ENCODE data around the gene NPC1L1.

Gene NPC1L1

DNA sequence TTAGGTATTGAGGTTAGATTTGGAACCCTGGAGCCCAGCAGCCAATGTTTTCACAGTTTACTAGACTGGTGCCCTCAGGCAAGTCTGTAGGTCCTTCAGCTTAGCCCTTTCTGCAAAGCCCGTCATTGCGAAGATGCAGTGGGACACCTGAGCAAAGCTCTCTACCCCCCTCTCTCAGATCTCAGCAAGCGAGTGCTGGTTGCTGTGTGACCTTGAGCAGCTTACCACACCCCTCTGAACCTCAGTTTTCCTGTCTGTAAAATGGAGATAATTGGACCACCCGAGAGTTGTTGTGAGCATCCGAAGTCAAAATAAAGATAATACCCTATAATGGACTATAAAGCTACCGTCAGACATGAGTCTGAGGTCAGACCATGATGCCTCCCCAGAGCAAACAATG lies 3.7 kb downstream of the NPC1L1 start:
- no peak for DNase-seq (ENCODE audit: low spot score)

DNA sequence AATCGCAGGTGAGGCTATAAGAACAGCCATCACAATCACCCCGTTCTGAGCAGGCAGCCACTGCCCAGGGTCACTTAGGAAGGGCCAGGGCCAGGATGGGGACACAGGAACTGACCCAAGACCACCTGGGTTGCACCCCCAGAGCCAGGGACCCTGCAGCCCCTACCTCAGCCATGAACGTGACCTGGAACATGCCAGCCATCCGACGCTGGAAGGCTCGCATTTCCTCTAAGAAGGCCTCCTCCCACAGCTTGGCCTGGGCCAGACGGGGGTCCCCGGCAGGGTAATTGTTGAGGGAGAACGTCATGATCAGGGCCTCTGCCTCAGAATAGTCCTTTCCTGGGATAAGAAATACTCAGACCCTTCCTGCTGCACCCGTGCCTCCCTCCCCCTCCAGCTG lies 5.0 kb downstream of the NPC1L1 start:
- no peak for DNase-seq (ENCODE audit: low spot score)

DNA sequence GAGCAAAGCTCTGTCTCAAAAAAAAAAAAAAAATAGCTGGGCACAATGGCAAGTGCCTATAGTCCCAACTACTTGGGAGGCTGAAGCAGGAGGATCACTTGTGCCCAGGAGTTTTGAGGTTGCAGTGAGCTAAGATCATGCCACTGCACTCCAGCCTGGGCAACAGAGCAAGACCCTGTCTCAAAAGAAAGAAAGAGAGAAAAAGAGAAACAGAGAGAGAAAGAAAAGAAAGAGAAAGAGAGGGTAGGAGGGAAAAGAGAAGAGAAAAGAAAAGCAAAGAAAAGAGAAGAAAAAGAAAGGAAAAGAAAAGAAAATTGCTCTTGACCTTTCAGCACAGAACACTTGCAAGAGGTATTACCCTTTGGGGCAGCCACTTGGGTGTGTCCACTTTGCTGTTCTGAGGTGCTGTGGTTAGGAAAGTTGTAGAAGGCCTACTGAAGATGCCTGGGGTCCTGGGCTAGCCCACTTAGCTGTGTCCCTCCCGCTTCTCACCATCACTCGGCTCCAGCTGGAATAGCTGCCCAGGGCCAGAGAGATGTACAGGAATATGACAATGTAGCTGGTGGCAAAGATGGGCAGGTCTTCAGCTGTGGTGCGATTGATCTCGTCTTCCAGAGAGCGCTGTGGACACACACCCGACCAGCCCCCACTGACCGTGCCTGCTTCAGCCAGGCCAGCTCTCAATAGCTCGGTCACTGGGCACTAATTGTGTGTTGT lies 5.6 kb downstream of the NPC1L1 start:
- DNase-seq (ENCODE audit: low spot score), result no peak

DNA sequence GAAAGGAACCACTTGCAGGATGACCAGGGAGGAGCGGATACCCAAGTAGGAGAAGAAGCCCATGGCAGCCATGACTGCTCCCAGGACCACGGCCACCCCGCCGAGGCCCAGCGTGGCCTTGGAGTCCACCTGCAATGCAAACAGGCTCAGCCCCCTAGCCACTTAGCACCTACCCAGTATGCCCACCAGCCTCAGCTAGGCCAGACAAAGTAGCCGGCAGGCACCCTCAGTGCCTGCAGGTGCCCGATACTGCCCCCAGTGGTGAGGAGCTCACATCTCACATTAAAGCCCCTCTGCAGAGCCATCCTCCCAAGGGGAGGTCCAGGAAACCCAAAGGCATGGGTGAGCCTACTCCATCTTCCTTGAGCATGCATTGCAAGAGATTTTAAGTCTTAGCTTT lies 6.6 kb downstream of the NPC1L1 start:
- no peak for DNase-seq (ENCODE audit: low spot score)

DNA sequence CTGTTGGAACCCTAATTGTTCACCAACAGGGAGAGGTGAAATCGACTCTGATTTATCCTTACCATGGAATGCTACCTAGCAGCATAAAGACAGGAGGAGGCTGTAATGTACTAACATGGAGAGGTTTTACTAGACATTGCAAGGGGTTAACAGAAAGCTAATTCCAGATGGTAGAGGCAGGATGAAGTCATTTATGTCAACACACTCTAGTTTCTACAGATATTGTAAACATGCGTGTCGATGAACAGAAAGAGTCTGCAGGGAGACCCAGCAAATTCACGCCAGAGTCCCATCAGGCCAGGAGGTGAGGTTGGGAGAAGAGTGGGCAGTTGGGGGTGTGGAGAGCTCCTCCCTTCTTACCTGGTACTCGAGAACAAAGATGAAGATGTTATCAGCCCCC lies 7.0 kb downstream of the NPC1L1 start:
- DNase-seq (ENCODE audit: low spot score), result no peak

DNA sequence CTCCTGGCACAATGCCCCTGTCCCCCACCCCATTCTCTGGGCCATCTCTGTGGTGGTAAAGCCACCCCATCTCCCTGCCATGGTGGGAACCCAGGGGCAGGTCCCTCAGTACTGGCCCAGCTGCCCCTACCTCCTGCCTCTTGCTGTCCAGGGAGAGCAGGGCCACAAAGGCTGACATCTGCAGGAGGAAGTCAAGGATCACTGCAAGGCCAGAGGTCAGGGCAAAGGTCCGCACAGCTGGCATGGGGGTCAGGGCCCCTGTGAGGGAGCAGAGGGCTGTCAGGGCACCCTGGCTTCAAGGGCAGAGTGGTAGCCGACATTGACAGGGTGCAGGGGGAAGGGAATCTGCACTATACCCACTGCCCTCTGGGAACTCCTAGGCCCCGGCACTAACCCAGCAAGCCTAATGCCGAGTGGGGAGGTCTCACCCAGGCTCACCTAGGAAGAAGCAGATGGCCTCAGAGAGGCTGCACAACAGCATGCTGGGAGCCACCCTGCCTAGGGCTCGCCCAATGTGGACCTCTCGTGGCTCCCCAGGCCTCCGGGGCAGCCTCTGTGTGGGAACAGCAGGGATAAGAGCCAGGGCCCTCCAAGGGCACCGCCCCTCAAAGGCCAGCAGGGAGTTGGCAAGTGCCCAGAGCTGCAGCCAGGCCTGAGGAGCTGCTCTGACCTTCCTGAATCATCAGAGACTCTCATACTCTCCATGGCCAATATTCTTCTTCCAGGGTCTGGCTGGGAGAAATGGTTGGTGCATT lies 7.7 kb downstream of the NPC1L1 start:
- DNase-seq (ENCODE audit: low spot score), result no peak

DNA sequence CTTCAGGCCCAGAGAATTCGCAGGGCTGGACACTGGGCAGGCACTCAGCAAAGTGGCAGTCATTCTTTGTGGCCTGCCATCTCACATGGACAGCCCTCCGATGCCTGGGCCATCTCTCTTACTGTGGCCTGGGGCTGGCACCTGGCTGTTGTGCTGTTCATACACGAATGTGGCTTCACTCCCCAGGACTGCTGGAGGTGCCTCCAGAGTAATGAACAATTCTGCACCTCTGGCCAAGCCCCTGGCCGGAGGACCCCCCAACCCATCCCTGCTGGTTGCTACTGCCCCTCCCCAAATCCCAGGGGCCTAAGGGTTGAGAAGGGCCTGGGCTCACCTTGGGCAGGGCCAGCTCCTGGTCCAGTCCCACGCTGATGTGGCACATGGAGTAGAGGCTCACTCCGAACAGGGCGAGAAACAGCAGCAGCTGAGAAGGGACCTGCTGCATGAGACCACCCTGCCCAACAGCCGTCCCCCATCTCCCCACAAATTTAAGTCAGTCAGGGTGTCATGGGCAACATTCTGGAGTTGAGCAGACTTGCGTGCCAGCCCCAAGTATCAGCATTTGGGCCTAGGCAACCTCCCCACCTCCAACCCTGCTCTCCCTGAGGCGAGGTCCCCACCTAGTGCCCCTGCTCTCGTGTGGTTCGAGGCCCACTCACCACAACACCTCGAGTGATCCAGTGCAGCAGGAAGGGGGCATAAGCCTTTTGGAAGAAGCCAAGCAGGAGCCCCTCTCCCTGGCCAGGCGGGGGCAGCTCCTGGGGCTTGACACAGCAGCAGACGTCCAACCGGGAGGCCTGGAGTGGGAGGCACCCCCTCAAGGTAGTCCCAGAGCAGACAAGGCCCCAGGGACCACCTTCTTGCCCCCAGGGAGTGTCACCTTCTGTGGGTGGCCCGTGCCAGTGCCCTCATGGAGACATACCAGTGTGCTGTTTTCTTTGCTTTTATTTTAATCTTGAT lies 9.4 kb downstream of the NPC1L1 start:
- no peak for DNase-seq (ENCODE audit: low spot score)

DNA sequence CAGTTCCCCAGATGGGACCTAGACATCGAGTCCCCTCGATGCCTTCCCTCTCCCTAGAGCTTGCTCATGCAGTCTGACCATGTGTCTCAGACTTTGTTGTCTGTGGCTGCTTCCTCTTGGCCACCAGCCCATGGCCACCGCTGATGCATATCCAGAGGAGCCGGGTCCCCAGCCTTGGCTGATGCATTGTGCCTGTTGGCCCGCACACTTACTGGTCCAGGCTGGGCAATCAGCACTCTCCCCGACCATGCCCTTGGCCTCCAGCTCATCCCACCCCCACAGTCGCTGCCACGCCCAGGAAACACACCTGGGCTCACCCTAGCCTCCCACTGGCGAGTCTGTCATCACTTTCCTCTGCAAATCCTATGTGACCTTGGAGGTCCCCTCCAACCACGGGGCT lies 10.1 kb downstream of the NPC1L1 start:
- no peak for DNase-seq (ENCODE audit: low spot score)

DNA sequence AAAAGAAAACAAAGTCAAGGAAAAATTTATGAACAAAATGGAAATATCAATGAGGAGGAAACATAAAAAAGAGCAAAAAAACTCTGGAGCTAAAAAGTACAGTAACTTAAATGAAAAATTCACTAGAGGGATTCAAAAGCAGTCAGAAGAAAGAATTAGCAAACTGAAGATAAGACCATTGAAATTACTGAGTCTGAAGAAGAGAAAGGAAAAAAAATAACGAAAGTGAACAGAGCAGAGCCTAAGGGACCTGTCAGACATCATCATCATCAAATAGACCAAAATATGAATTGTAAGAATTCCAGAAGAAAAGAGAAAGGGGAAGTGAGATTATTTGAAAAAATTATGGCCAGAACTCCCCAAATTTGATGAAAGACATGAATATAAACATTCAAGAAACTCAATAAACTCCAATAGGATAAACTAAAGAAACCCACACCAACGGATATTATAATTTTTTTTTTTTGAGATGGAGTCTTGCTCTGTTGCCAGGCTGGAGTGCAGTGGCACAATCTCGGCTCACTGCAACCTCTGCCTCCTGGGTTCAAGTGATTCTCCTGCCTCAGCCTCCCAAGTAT lies 16.2 kb downstream of the NPC1L1 start:
- DNase-seq (ENCODE audit: low spot score), result no peak

DNA sequence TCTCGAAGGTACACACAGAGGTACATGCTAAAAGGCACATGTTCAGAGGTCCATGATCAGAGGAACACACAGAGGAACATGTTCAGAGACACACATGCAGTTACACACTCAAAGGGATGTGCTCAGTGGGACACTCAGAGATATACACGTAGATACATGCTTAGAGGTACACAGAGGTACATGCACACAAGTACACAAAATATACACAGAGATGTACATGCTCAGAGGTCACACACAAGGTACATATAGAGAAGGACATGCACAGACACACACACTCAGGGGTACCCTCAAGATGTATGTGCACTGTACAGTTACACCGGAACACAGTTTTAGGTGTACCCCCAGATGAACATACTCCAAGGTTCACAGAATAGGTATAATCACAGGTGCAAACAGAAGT lies 18.8 kb downstream of the NPC1L1 start:
- no peak for DNase-seq (ENCODE audit: low spot score)

DNA sequence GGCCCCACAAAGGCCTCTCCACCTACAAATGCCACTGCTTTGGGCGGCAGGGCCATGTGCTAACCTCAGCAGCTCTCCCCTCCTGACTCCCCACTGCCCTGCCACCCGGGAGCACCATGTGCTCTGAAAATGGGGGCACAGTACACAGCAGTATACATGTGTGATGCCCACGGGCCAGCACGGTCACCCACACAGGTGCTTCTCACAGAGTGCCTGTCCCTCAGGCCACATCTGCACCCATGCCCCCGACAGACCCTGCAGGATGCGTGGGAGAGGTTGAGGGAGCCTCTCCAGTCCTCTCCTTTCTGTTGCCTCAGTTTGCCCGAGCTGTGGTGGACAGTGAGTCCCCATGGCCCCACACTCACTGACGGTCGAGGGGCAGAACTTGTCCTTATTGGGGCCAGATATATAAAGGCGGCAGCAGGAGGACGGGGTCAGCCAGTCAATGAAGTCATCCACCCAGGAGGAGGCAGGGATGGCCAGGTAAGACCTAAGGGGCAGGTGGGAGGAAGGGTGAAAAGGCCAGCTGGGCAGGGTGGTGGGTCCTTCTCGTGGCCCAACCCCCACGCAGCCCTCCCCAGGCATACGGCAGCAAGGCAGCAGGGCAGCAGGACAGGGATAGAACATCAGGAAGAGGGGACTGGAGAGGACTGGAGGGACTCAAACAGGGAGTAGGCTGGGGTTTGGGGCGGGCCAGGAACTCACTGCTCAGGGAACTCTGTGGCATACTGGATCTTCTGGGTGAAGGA lies 19.6 kb downstream of the NPC1L1 start:
- no peak for DNase-seq (ENCODE audit: low spot score)

DNA sequence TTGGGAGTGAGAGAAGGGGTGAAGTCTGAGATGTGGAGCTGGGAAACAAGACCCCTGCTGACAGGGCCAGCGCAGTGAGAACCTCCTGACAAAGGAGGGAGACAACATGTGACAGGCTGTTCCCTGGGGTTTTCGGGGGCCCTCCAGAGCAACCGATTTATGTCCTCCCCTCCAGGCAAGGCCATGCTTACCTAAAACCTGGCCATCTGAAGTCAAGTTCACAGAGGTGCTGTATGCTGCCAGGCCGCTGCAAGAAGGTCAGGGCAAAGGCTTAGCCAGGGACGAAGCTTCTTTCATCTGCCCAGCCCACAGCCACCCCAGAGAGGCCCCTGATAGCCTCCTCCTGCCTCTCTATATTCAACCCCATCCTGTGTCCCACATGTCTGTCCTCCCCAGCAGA lies 20.6 kb downstream of the NPC1L1 start:
- DNase-seq (ENCODE audit: low spot score), result no peak

DNA sequence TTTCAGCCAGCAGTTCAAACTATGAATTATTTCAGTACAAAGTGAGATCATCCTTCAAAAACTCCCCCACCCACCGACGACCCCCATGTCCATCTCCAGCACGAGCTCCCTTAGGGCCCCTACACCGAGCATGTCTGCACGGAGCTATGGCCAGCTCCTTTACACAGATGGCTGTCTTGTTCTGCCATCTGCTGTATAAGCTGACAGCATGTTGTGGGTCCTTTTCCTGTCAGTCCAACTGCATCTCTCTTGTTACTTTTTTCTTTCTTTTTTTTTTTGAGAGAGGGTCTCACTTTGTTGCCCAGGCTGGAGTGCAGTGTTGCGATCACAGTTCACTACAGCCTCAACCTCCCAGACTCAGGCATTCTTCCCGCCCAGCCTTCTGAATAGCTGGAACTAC lies 21.6 kb downstream of the NPC1L1 start:
- DNase-seq (ENCODE audit: low spot score), result no peak

DNA sequence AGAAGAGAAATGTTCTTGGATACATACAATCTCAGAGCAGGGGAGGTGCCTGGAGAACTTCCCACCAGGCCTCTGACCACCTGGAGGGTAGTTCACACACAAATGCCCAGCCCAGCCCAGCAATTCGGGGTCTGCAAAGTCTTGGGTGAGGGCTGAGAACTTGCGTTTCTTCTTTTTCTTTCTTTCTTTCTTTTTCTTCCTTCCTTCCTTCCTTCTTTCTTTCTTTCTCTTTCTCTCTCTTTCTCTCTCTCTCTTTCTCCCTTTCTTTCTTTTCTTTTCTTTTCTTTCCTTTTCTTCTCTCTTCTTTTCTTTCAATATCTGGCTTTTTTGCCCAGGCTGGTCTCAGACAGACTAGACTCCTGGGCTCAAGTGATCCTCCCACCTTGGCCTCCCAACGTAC lies 22.4 kb downstream of the NPC1L1 start:
- no peak for DNase-seq (ENCODE audit: low spot score)

DNA sequence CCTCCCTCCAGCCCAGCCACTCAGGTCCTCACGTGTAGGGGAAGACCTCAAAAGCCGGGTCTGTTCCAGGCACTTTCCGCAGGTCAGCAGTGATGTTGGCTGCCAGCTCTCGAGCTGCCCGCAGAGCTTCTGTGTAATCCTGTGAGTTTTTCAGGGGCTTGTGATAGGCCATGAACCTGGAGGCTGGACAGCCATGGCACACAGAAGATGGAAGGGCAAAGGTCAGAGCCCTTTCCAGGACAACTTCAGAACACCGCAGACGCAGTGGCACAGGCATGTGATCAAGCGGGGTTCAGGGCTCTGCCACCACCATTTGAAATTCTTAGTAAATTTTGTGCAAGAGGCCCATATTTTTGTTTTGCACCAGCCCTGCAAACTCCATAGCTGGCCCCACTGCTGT lies 24.0 kb downstream of the NPC1L1 start:
- no peak for DNase-seq (ENCODE audit: low spot score)

DNA sequence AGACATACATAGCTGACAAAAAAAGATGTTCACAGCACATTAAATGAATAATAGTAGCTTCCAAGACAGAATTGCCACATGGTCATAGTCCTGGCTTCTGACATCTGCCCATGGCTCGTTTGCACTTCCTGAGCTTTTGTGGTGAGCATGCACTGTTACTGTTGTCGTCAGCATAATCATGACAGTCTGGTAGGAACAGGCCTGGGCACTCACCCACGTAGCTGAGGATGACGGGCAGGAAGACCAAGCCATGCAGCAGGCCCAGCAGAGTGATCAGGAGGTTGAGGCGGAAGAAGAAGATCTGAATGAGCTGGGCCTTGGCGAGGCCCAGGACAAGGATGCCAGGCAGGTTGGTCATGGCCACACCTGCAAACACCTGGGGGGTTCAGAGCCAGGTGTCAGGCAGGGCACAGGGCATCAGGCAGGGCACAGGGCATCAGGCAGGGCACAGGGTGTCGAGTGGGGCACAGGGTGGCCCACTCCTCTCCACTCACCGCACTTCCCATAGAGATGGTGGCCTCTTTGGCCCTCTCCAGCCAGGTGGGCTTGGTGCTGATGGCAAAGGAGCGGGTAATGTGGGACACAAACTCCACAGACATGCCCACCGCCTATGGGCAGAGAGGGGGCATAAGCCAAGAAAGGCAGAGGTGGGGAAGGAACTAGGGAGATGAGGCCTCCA lies 25.4 kb downstream of the NPC1L1 start:
- DNase-seq (ENCODE audit: low spot score), result no peak

DNA sequence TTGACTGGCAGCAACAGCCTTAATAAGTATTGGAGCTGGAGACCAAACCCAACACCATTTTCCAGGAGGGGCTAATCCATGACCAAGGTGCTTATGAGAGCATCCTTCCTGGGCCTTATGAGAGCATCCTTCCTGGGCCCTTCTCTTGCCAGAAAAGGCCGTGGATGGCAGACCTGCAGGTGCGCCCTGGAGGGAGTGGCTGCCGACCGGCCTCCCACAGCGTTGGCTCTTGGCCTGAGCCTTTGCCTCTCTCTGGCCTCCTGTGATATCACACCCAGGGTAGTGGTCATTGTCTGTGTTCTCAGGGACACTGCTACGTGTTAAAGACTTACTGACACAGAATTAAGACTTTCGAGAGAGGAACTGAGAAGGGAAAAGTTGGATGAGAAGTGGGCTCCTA lies 28.4 kb downstream of the NPC1L1 start:
- no peak for DNase-seq (ENCODE audit: low spot score)

DNA sequence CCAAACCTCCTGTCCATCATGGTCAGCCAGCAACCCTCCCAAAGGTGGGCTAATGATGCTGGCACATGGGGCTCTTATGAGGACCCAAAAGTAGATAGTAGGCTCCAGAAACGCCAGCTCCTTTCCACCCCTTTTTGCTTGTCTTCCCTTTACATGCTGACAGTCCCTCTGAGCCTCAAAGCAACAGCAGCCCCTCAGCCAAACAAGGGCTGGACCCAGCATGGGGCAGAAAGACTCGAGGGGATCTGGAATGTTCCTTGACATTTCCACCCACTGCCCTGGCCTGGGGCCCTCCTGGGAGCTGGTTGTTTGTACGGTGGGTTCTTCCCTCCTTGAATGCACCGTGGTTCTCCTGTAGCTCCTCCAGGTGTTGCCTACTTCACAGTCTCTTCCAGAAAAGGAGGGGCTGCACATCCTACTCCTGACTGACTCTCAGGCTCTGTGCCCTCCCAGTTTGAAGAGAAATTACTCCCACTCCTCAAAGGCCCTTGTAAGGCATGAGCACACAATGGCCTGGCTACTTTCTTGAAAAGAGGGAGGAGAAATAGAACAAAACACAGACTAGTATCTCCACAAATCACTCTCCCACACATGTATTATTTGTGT lies 29.2 kb downstream of the NPC1L1 start:
- no peak for DNase-seq (ENCODE audit: low spot score)

DNA sequence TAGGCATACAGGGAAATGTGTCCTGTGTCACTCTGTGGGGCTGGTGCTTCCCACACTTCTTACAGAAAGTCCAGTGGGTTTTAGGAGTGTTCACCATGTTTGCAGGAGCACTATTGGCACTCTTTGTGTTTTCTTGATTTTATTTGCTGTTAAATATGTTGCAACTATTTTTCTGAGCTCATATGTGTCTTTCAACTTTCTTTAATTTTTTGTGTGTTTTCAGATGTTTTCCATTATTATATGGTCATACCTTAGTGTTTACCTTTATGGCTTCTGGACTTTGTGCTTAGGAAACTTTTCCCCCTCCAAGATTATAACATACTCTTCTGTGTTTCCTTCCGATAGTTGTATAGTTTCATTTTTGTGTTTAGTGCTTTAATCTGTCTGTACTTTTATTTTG lies 29.9 kb downstream of the NPC1L1 start:
- no peak for DNase-seq (ENCODE audit: low spot score)

DNA sequence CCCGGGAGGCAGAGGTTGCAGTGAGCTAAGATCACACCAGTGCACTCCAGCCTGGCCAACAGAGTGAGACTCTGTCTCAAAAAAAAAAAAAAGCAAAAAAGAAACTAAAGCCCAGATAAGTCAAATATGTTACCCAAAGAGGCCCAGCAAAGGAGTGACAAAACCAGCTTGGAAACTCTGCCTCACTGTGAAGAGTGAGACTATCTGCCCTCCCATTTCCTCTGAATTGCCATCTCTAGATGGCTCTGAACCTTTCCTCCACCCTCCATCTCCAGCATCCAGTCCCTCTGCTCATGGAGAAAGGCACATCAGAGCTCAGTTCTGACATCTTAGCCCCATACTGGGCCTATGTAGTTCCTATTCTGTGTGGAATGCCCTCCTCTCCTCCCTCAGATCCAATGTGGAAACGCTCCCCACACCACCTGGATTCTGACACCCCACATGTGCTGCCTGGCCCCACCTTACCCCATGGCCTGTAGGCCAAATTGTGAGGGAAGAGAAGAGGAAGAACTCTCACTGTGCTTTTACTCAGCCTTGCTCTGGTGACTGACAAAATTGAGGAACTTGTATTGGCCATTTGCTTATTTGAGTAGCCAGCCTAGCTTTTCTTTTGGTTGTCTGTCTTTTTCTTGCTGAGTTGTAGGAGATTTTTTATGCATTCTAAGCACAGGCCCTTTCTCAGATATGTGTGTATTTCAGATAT lies 32.7 kb downstream of the NPC1L1 start:
- no peak for DNase-seq (ENCODE audit: low spot score)

All from putamen (tissue), 1 donor.